Endothelial cell of umbilical vein (primary cell): ENCODE results near the gene STAG1. TPM values are rescaled to one million over a fixed set of nuclear protein-coding genes. Genes with fewer than 3 reads are reported as not detected.
A peak's percentile ranks its signal among the peaks of the same experiment; 100 is the strongest.

Experiments
- BruUV-seq: library from RNA; stranded (reverse); fragments of 400-500 nt; replicated peaks from 2 replicates; lab custom pipeline; 2021; lab: Mats Ljungman, UMichigan
- CTCF ChIA-PET: fragments of 300-600, 350-600 bp; sonication (Branson Sonifier 250); formaldehyde crosslinking; loops from one replicate; lab custom pipeline; 2021; ENCODE audit warnings: antibody characterized with exemption, inconsistent platforms; lab: Charles Lee
- POLR2A ChIA-PET: fragments of 300-600, 350-600 bp; sonication (Branson Sonifier 250); formaldehyde crosslinking; loops from one replicate; lab custom pipeline; 2021; ENCODE audit warnings: antibody characterized with exemption, inconsistent platforms; lab: Charles Lee
- DNase-seq: peaks from one replicate; pipeline ENCODE4 v3.0.0-alpha.2; 2011; ENCODE audit warnings: low read depth, low spot score
- FAIRE-seq: peaks from 2 replicates; lab custom pipeline; 2011; peaks lifted over from hg19 to GRCh38; lab: Jason Lieb, UNC
- H2AFZ ChIP-seq: 2 replicates; pipeline ENCODE4 v1.6.0; 2012; ENCODE audit warnings: low read depth, low read length, control low read depth, inconsistent platforms
- H3K27ac ChIP-seq: 2 replicates; pipeline ENCODE4 v1.5.1; 2011; ENCODE audit warnings: low read depth, mild to moderate bottlenecking, control low read depth, low read length, moderate library complexity; ENCODE audit not compliant: insufficient read depth
- H3K27me3 ChIP-seq, 2 experiments: 2 replicates each; pipeline versions ENCODE4 v1.6.0 to v1.6.1; 2011; ENCODE audit warnings: low read length in 2 of 2, mixed read lengths in 1 of 2; ENCODE audit not compliant: control insufficient read depth in 2 of 2, insufficient read depth in 2 of 2
- H3K36me3 ChIP-seq, 2 experiments: 2 replicates in 1 of 2; 3 replicates in 1 of 2; pipeline ENCODE4 v1.5.1; 2011; ENCODE audit warnings: low read length in 2 of 2, mild to moderate bottlenecking in 1 of 2, moderate library complexity in 1 of 2; ENCODE audit not compliant: control insufficient read depth in 2 of 2, insufficient read depth in 2 of 2; ENCODE audit errors: extremely low read depth in 1 of 2
- H3K4me1 ChIP-seq: 3 replicates; pipeline ENCODE4 v1.5.1; 2011; ENCODE audit warnings: mild to moderate bottlenecking, low read length; ENCODE audit not compliant: control insufficient read depth, insufficient read depth; ENCODE audit errors: extremely low read depth
- H3K4me2 ChIP-seq: 2 replicates; pipeline ENCODE4 v1.6.1; 2011; ENCODE audit warnings: low read length, control low read depth, mixed read lengths; ENCODE audit not compliant: insufficient read depth
- H3K4me3 ChIP-seq, 3 experiments: fragments of 200-600 bp in 1 of 3; sonication (generic), shearing (Covaris generic) in 1 of 3; replicated peaks in 1 of 3; 2 replicates each; pipeline ENCODE4 v1.5.1; 2011 to 2016; ENCODE audit warnings: control low read depth in 3 of 3, low read length in 3 of 3, mild to moderate bottlenecking in 2 of 3, inconsistent platforms in 1 of 3, low read depth in 1 of 3, moderate library complexity in 1 of 3; ENCODE audit not compliant: insufficient read depth in 1 of 3
- H3K79me2 ChIP-seq: 2 replicates; pipeline ENCODE4 v1.6.0; 2012; ENCODE audit warnings: low read length, inconsistent platforms; ENCODE audit not compliant: control insufficient read depth, insufficient read depth
- H3K9ac ChIP-seq: replicated peaks from 2 replicates; pipeline ENCODE3; 2011; ENCODE audit warnings: low read length, control low read depth; ENCODE audit not compliant: insufficient read depth; ENCODE audit errors: extremely low read depth
- H3K9me1 ChIP-seq: replicated peaks from 3 replicates; pipeline ENCODE4 v1.6.0; 2011; ENCODE audit warnings: mild to moderate bottlenecking, low read length; ENCODE audit not compliant: control insufficient read depth, insufficient read depth; ENCODE audit errors: extremely low read depth
- H3K9me3 ChIP-seq: replicated peaks from 2 replicates; pipeline ENCODE4 v1.5.1; 2012; ENCODE audit warnings: low read length, inconsistent platforms; ENCODE audit not compliant: control insufficient read depth, insufficient read depth
- H4K20me1 ChIP-seq: replicated peaks from 2 replicates; pipeline ENCODE3; 2011; ENCODE audit warnings: mild to moderate bottlenecking, low read length; ENCODE audit not compliant: control insufficient read depth, insufficient read depth; ENCODE audit errors: extremely low read depth
- CTCF ChIP-seq, 2 donors: IDR thresholded peaks; 1 replicate in 1 of 2; 2 replicates in 1 of 2; pipeline ENCODE4 v1.5.1; 2011; ENCODE audit warnings: low read length in 2 of 2, mild to moderate bottlenecking in 2 of 2, moderate library complexity in 2 of 2, control low read depth in 1 of 2, inconsistent platforms in 1 of 2, low read depth in 1 of 2; ENCODE audit not compliant: insufficient read depth in 1 of 2; ENCODE audit errors: extremely low read depth in 1 of 2
- EZH2 ChIP-seq: IDR thresholded peaks from 2 replicates; pipeline ENCODE4 v1.6.1; 2012; ENCODE audit warnings: borderline replicate concordance, low read depth, mild to moderate bottlenecking, moderate library complexity, low read length, inconsistent platforms; ENCODE audit not compliant: severe bottlenecking
- FOS ChIP-seq: IDR thresholded peaks from 2 replicates; pipeline ENCODE4 v1.6.1; 2011; ENCODE audit warnings: mild to moderate bottlenecking, low read length, moderate library complexity, borderline replicate concordance; ENCODE audit not compliant: insufficient read depth
- JUN ChIP-seq: IDR thresholded peaks from 2 replicates; pipeline ENCODE4 v1.6.1; 2011; ENCODE audit warnings: borderline replicate concordance, low read depth; ENCODE audit not compliant: insufficient read length, insufficient read depth
- MAX ChIP-seq: IDR thresholded peaks from 2 replicates; pipeline ENCODE4 v1.6.1; 2011; ENCODE audit not compliant: insufficient read depth, insufficient read length
- MYC ChIP-seq: IDR thresholded peaks from one replicate; pipeline ENCODE4 v1.6.1; 2011; ENCODE audit warnings: mild to moderate bottlenecking, low read depth, low read length
- POLR2A ChIP-seq: IDR thresholded peaks from 2 replicates; pipeline ENCODE4 v1.6.1; 2012; ENCODE audit warnings: low read depth, mild to moderate bottlenecking, control low read depth, low read length
- dilution Hi-C: fragments of 300-500 bp; cut with MboI; formaldehyde crosslinking; loops from one replicate; pipeline ENCODE4 v1.15.0; 2019; ENCODE audit warnings: low sequenced_read_pairs; ENCODE audit not compliant: extremely low pct_ligation_motif_present
- intact Hi-C: fragments of 100-400 bp; cut with micrococcal nuclease; formaldehyde crosslinking; loops from one replicate; pipeline ENCODE4 v1.10.0; 2022
- polyA plus RNA-seq, 4 experiments: library from polyadenylated mRNA; depleted of rRNA in 3 of 4; stranded (reverse) in 3 of 4; unstranded in 1 of 4; fragments of >200 nt; gene quantifications; 2 replicates each; pipeline versions ENCODE4 v1.2.1 to v1.2.3, GENCODE V29; 2011 to 2012; ENCODE audit warnings: missing spikeins in 1 of 4
- total RNA-seq: library from RNA; stranded (reverse); gene quantifications from 2 replicates; pipeline ENCODE4 v1.2.3, GENCODE V29; 2021

Gene STAG1
- total and polyA plus RNA-seq, 2 donors (not counting 3 experiments of a cell fraction or from before 2014, with no cell fraction given) = 7.4 to 42.1 TPM

GRCh38 chr3:136595913-136596697 is 156.1 kb downstream of the STAG1 start:
- ChIA-PET CTCF (no interaction called here), POLR2A (no interaction called here)
- no peak overlapping the region for H3K4me3 ChIP-seq
- H3K36me3 ChIP-seq = no peaks in the 10 kb centered on the region
- BruUV-seq = no TSS peak
- dilution Hi-C loops = no loop called here
- no peaks in the 10 kb centered on the region for H3K9me3 ChIP-seq
- DNase-seq (no peak), FAIRE-seq (peak; percentile 68)
- peak overlapping the region; percentile 14 for H3K4me2 ChIP-seq
- no peaks in the 10 kb centered on the region for H3K79me2 ChIP-seq
- no peak overlapping the region for H3K27ac ChIP-seq
- no peak overlapping the region for H2AFZ ChIP-seq
- no peaks in the 10 kb centered on the region for H4K20me1 ChIP-seq
- H3K9me1 ChIP-seq = no peaks in the 10 kb centered on the region
- intact Hi-C loops = no loop called here
- H3K27me3 ChIP-seq = no peaks in the 10 kb centered on the region
- TF ChIP-seq FOS (no peak), MAX (no peak), POLR2A (no peak), EZH2 (no peak), MYC (no peak), CTCF (IDR thresholded peaks at IDR 0.05; ENCODE audit: extremely low read depth in 1 of 2, insufficient read depth in 1 of 2, low read depth in 1 of 2, low read length in 2 of 2) (no peak), JUN (no peak)
- H3K4me1 ChIP-seq = peaks cover 6% of the 10 kb centered on the region
- H3K9ac ChIP-seq = no peak overlapping the region
